Uterus (tissue), 2 donors: ENCODE data around the gene FIZ1.

Experiments
- CTCF ChIP-seq, 4 experiments: fragments of 200-600 bp in 2 of 4; fragments of 450-650 bp in 2 of 4; sonication (generic) in 2 of 4; IDR thresholded peaks; one replicate each; pipeline ENCODE4 v1.5.1; 2016 to 2019; ENCODE audit warnings: antibody characterized with exemption in 4 of 4, mild to moderate bottlenecking in 2 of 4, moderate library complexity in 1 of 4
- POLR2A ChIP-seq, 2 donors: fragments of 450-650 bp; IDR thresholded peaks; one replicate each; pipeline ENCODE4 v1.6.1; 2016; ENCODE audit warnings: antibody characterized with exemption in 2 of 2, mild to moderate bottlenecking in 1 of 2, moderate library complexity in 1 of 2

- TF ChIP-seq CTCF (IDR thresholded peaks at IDR 0.05) (no peak), POLR2A (IDR thresholded peaks at IDR 0.05) (no peak)
Measured at GRCh38 chr19:55592391-55593090, 6.8 kb downstream of the FIZ1 start.
